Lower leg skin (tissue), 3 donors: ENCODE data around the gene RACGAP1.
"Not testable (repeated sequence)": the region's sequence is repeated elsewhere in the genome, so short reads cannot be mapped to it uniquely, and the experiment has no call there.

Experiments used
- CTCF ChIP-seq, 3 donors: fragments of 450-650 bp; IDR thresholded peaks; one replicate each; pipeline ENCODE4 v1.5.1; 2016; ENCODE audit warnings: antibody characterized with exemption in 3 of 3, mild to moderate bottlenecking in 3 of 3, moderate library complexity in 2 of 3
- POLR2A ChIP-seq, 2 donors: fragments of 450-650 bp; IDR thresholded peaks; one replicate each; pipeline ENCODE4 v1.6.1; 2016 to 2017; ENCODE audit warnings: antibody characterized with exemption in 2 of 2, mild to moderate bottlenecking in 1 of 2, moderate library complexity in 1 of 2

- not testable (repeated sequence) for TF ChIP-seq CTCF, POLR2A (IDR thresholded peaks at IDR 0.05)
Measured at GRCh38 chr12:50030449-50030848, 5.2 kb upstream of the RACGAP1 start.
